Epithelial cell of esophagus (primary cell): Measurements from ENCODE around the gene LRRC7.
A peak's percentile ranks its signal among the peaks of the same experiment; 100 is the strongest.
"Not testable (repeated sequence)": the region's sequence is repeated elsewhere in the genome, so short reads cannot be mapped to it uniquely, and the experiment has no call there.

ENCODE experiments used
- DNase-seq: peaks from one replicate; pipeline ENCODE4 v3.0.0; 2010; ENCODE audit warnings: low read depth
- H3K4me3 ChIP-seq: 2 replicates; pipeline ENCODE4 v1.5.1; 2011; ENCODE audit warnings: mild to moderate bottlenecking, low read length, control low read depth
- TF ChIP-seq, protein P1 (sequence below): IDR thresholded peaks from 2 replicates; pipeline ENCODE4 v1.5.1; 2011; ENCODE audit warnings: low read depth, mild to moderate bottlenecking, low read length, control low read depth, inconsistent platforms; ENCODE audit not compliant: insufficient read depth; ENCODE audit errors: missing control alignments

The LRRC7 gene

DNA sequence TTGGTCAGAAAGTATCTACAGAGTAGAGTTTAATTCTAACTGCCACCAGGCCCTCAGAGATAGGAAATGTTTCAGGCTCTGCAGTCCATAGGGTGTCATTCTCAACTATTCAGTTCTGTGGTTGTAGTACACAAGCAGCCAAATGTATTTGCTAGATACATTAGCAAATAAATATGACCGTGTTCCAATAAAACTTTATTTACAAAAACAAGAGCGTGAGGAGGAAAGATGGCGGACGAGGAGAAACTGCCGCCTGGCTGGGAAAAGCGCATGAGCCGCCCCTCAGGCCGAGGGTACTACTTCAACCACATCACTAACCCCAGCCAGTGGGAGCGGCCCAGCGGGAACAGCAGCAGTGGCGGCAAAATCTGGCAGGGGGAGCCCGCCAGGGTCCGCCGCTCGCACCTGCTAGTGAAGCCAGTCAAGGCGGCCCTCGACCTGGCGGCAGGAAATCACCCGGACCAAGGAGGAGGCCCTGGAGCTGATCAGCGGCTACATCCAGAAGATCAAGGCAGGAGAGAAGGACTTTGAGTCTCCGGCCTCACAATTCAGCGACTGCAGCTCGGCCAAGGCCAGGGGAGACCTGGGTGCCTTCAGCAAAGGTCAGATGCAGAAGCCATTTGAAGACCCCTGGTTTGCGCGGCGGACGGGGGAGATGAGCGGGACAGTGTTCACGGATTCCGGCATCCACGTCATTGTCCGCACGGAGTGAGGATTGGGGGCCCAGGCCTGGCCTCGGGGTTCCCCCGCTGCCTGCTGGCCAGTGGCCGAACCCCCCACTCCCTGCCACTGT lies 351.6 kb downstream of the LRRC7 start:
- no peak for DNase-seq
- H3K4me3 ChIP-seq = no peak overlapping the region
- TF ChIP-seq, protein P1, sequence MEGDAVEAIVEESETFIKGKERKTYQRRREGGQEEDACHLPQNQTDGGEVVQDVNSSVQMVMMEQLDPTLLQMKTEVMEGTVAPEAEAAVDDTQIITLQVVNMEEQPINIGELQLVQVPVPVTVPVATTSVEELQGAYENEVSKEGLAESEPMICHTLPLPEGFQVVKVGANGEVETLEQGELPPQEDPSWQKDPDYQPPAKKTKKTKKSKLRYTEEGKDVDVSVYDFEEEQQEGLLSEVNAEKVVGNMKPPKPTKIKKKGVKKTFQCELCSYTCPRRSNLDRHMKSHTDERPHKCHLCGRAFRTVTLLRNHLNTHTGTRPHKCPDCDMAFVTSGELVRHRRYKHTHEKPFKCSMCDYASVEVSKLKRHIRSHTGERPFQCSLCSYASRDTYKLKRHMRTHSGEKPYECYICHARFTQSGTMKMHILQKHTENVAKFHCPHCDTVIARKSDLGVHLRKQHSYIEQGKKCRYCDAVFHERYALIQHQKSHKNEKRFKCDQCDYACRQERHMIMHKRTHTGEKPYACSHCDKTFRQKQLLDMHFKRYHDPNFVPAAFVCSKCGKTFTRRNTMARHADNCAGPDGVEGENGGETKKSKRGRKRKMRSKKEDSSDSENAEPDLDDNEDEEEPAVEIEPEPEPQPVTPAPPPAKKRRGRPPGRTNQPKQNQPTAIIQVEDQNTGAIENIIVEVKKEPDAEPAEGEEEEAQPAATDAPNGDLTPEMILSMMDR = no peak

DNA sequence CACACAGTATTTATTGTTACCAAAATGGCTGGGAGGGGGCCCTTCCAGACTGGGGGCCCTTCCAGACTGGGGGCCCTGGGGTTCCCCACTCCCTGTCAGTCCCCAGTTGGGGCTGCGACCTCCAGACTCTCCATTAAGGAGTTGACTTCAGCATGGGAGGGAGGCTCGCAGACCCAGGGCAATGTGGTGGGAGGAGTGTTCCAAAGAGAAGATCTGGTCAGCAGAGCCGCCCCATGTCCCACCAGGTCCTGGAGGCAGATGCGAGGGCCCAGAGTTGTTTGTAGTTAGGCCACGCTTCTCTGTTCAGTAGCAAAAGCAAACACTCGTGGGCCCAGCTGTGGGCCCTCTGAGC lies 352.2 kb downstream of the LRRC7 start:
- no peak for DNase-seq
- no peak overlapping the region for H3K4me3 ChIP-seq
- TF ChIP-seq, protein P1 = no peak

DNA sequence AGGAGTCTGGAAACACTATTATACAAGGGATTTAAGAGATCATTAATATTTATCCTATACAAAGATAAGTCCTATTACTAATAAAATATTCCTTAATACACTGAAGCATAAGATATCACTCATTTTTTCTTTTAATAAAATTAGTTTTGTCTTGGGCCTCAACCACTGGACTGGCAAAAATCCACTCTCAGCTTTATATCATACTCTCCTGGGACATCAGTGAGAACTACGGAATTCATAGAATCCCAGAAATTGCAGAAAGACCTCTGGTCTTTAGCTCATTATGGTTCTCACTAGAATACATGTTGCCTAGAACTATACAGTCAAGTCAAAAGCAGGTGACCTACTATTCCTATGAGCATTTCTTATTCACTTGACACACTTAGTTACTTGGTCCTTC lies 352.7 kb downstream of the LRRC7 start:
- TF ChIP-seq, protein P1 = no peak
- no peak overlapping the region for H3K4me3 ChIP-seq
- DNase-seq = no peak

- H3K4me3 ChIP-seq = no peak overlapping the region
- TF ChIP-seq, protein P1 = no peak
- no peak for DNase-seq
Observed at GRCh38 chr1:69921486-69921885, 353.8 kb downstream of the LRRC7 start.

DNA sequence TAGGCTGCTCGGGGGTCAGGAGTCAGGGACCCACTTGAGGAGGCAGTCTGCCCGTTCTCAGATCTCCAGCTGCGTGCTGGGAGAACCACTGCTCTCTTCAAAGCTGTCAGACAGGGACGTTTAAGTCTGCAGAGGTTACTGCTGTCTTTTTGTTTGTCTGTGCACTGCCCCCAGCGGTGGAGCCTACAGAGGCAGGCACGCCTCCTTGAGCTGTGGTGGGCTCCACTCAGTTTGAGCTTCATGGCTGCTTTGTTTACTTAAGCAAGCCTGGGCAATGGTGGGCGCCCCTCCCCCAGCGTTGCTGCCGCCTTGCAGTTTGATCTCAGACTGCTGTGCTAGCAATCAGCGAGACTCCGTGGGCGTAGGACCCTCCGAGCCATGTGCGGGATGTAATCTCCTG lies 360.5 kb downstream of the LRRC7 start:
- not testable (repeated sequence) for DNase-seq, H3K4me3 ChIP-seq

DNA sequence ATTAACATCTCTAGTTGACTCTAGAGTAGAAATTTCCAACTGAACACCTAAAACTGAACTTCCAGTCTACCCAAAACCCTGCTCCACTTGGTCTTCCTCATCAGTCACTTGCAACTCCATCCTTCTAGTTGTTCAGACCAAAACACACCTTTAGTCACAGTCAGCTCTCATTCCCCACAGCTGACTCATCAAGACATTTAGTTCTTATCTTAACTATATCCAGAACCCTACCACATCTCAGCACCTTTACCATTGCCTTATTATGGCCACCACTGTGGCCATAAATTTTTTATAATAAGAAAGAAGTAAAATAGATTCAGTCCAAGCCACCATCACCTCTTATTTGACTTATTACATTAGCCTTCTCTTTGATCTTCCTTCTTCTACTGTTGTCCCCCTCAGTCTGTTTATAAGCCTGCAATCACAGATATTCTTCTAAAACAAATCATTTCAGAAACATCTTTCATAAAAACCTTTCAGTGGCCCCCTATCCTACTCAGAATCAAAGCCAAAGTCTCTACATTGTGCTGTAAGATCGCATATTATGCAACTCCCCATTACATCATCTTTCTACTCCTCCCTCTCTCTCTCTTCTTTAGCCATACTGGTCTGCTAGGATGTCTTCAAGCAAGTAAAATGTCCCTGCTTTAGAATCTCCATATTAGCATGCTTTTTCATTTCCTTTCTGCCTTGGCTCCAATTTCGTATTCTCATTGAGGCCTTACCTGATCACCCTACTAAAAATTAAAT lies 361.8 kb downstream of the LRRC7 start:
- TF ChIP-seq, protein P1 = no peak
- DNase-seq = peak; percentile 47

DNA sequence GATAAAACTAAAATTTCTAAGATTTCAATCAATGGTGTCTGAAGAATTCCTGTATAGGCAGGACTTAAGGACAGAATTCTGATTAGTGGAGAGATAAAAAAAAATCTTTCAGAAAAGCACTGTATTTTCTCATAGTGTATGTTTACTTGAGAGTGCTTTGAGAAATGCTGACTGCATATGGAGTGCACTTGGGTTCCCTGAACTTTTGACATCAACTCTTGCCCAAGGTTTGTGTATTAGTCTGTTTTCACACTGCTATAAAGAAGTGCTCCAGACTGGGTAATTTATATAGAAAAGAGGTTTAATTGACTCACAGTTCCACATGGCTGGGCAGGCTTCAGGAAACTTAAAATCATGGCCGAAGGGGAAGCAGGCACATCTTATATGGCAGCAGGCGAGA lies 362.7 kb downstream of the LRRC7 start:
- no peak for DNase-seq
- TF ChIP-seq, protein P1 = no peak
- H3K4me3 ChIP-seq = no peak overlapping the region

More for the DNA sequence above, 361.8 kb downstream of the LRRC7 start:
- H3K4me3 ChIP-seq = no peak overlapping the region
